ENCODE measurements around the gene CHRNB2. TPM values are rescaled to one million over a fixed set of nuclear protein-coding genes. Genes with fewer than 3 reads are reported as not detected.

Gene CHRNB2
- total RNA-seq, 2 donors from 2014 or later: 0.18 to 0.55 TPM

DNA sequence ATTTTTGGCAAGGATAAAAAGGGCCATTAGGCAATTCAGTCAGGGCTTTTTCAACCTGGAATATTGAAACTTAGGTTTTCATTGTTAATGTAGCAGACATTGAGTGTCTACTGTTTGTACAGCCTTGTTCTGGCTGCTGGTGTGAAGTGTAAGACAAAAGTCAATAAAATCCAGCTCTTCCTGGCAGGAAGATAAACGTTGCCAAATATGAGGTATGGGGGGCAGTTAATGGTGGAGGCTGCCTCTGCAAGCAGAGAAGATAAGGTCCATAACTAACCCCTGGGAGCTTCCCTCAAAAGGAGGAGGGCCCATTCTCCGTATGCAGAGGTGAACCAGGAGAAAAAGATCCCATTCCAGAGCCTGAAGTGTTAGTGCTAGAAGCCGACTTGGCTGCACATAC, 45.9 kb upstream of the CHRNB2 start:
- H3K4me1 Mint-ChIP-seq: no peaks in the 10 kb centered on the region
- TF ChIP-seq, protein P1, sequence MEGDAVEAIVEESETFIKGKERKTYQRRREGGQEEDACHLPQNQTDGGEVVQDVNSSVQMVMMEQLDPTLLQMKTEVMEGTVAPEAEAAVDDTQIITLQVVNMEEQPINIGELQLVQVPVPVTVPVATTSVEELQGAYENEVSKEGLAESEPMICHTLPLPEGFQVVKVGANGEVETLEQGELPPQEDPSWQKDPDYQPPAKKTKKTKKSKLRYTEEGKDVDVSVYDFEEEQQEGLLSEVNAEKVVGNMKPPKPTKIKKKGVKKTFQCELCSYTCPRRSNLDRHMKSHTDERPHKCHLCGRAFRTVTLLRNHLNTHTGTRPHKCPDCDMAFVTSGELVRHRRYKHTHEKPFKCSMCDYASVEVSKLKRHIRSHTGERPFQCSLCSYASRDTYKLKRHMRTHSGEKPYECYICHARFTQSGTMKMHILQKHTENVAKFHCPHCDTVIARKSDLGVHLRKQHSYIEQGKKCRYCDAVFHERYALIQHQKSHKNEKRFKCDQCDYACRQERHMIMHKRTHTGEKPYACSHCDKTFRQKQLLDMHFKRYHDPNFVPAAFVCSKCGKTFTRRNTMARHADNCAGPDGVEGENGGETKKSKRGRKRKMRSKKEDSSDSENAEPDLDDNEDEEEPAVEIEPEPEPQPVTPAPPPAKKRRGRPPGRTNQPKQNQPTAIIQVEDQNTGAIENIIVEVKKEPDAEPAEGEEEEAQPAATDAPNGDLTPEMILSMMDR (conservative IDR thresholded peaks at IDR 0.05): no peak
- H3K27me3 Mint-ChIP-seq (ENCODE audit: insufficient read depth): peaks cover 6% of the 10 kb centered on the region
- H3K36me3 ChIP-seq (ENCODE audit: control insufficient read depth, insufficient read depth, low read length): no peaks in the 10 kb centered on the region
- no peak overlapping the region for H3K27ac Mint-ChIP-seq
- no peaks in the 10 kb centered on the region for H3K9me3 ChIP-seq (ENCODE audit: control insufficient read depth, low read length)
- no peak overlapping the region for H3K9ac ChIP-seq (ENCODE audit: extremely low read depth, low read length, poor library complexity, severe bottlenecking)
- no peak overlapping the region for H3K27ac ChIP-seq (ENCODE audit: low read depth, low read length)
- H3K4me1 ChIP-seq (ENCODE audit: control insufficient read depth, insufficient read depth, low read length): no peaks in the 10 kb centered on the region
- no peak overlapping the region for H3K4me3 Mint-ChIP-seq
- no peak for DNase-seq
- 82 to 89% methylated on average over 3 of the region's 3 CpGs for WGBS, 2 experiments (ENCODE audit: insufficient coverage in 1 of 2, insufficient read length in 1 of 2)
- H3K36me3 Mint-ChIP-seq (ENCODE audit: low read depth): no peaks in the 10 kb centered on the region
- H3K4me3 ChIP-seq (ENCODE audit: low read length): no peak overlapping the region
- no peaks in the 10 kb centered on the region for H3K27me3 ChIP-seq (ENCODE audit: control insufficient read depth, insufficient read depth, low read length, poor library complexity, severe bottlenecking)
- H3K9me3 Mint-ChIP-seq: no peaks in the 10 kb centered on the region

DNA sequence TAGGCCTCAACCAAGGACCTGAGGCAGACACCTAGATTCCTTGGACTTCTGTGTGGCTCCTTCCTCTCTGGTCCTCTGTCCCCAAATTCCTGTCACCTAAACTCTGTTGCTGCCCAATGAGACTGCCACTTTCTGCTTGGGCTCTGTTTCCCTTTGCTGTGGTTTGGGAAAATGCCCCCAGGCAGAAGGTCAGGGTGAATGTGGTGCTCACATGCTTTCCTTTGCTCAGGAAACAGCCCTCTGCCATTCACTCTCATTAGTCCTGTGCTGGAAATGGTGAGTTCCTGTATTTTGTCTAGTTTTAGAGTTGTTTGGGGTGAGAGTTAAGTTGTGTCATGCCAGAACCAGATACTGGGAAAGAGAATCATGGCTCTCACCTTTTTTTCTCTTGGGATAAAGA, 42.7 kb upstream of the CHRNB2 start:
- TF ChIP-seq, protein P1 (conservative IDR thresholded peaks at IDR 0.05): no peak
- Histone ChIP-seq H3K27ac (ENCODE audit: low read depth, low read length) (no peak overlapping the region), H3K4me1 (ENCODE audit: control insufficient read depth, insufficient read depth, low read length) (no peaks in the 10 kb centered on the region), H3K27me3 (ENCODE audit: control insufficient read depth, insufficient read depth, low read length, poor library complexity, severe bottlenecking) (no peaks in the 10 kb centered on the region), H3K36me3 (ENCODE audit: control insufficient read depth, insufficient read depth, low read length) (no peaks in the 10 kb centered on the region), H3K9ac (ENCODE audit: extremely low read depth, low read length, poor library complexity, severe bottlenecking) (no peak overlapping the region), H3K4me3 (ENCODE audit: low read length) (no peak overlapping the region), H3K9me3 (ENCODE audit: control insufficient read depth, low read length) (no peaks in the 10 kb centered on the region)
- Mint-ChIP-seq H3K36me3 (ENCODE audit: low read depth) (no peaks in the 10 kb centered on the region), H3K4me1 (no peaks in the 10 kb centered on the region), H3K27ac (no peak overlapping the region), H3K27me3 (ENCODE audit: insufficient read depth) (peaks cover 3% of the 10 kb centered on the region), H3K4me3 (no peak overlapping the region), H3K9me3 (no peaks in the 10 kb centered on the region)
- DNase-seq: no peak

DNA sequence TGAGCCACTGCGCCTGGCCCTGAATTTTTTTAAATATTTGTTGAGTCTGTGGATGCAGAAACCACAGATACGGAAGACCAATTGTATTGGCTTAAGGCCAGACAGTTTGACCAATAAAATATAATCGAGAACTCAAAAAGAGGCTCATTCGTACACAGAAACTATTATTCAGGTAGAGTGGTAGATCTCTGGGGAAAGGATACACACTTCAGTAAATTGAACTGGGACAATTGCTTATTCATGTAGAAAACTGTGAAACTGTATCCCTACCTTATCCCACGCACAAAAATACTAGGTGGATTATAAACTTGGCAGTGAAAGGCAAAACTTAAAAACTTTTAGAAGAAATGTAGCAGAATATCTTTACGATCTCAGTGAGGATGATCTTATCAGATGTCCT, 40.4 kb upstream of the CHRNB2 start:
- no peak for DNase-seq
- H3K27me3 Mint-ChIP-seq (ENCODE audit: insufficient read depth): no peaks in the 10 kb centered on the region
- TF ChIP-seq, protein P1 (conservative IDR thresholded peaks at IDR 0.05): no peak

More for the DNA sequence above, 40.4 kb upstream of the CHRNB2 start:
- Mint-ChIP-seq H3K4me3 (no peak overlapping the region), H3K36me3 (ENCODE audit: low read depth) (no peaks in the 10 kb centered on the region), H3K27ac (no peak overlapping the region), H3K9me3 (peaks cover 8% of the 10 kb centered on the region), H3K4me1 (no peaks in the 10 kb centered on the region)
- Histone ChIP-seq H3K36me3 (ENCODE audit: control insufficient read depth, insufficient read depth, low read length) (no peaks in the 10 kb centered on the region), H3K27me3 (ENCODE audit: control insufficient read depth, insufficient read depth, low read length, poor library complexity, severe bottlenecking) (no peaks in the 10 kb centered on the region), H3K4me1 (ENCODE audit: control insufficient read depth, insufficient read depth, low read length) (no peaks in the 10 kb centered on the region), H3K9ac (ENCODE audit: extremely low read depth, low read length, poor library complexity, severe bottlenecking) (no peak overlapping the region), H3K27ac (ENCODE audit: low read depth, low read length) (no peak overlapping the region), H3K9me3 (ENCODE audit: control insufficient read depth, low read length) (no peaks in the 10 kb centered on the region), H3K4me3 (ENCODE audit: low read length) (no peak overlapping the region)
- WGBS, 2 experiments (ENCODE audit: insufficient coverage in 1 of 2, insufficient read length in 1 of 2): 77 to 95% methylated on average over 2 to 6 of the region's 6 CpGs
